Activated CD4-positive, alpha-beta memory T cell treated with anti-CD3 and anti-CD28 coated beads for 36 hours (primary cell): ENCODE data around the gene DLG2. TPM values are rescaled to one million over a fixed set of nuclear protein-coding genes. Genes with fewer than 3 reads are reported as not detected.

Experiments
- CTCF ChIA-PET: fragments of 350-600 bp; sonication (Branson Sonifier 250); formaldehyde crosslinking; loops from one replicate; lab custom pipeline; 2021; ENCODE audit warnings: antibody characterized with exemption, inconsistent platforms; lab: Charles Lee
- POLR2A ChIA-PET: fragments of 350-600 bp; sonication (Branson Sonifier 250); formaldehyde crosslinking; loops from one replicate; lab custom pipeline; 2021; ENCODE audit warnings: antibody characterized with exemption; lab: Charles Lee
- DNase-seq: peaks from one replicate; pipeline ENCODE4 v3.0.0-alpha.2; 2020
- H3K27ac Mint-ChIP-seq: one replicate; pipeline ENCODE4 v1.8.0; 2021; ENCODE audit warnings: mixed read lengths
- H3K27me3 Mint-ChIP-seq: one replicate; pipeline ENCODE4 v1.8.0; 2021; ENCODE audit warnings: mixed read lengths
- H3K36me3 Mint-ChIP-seq: one replicate; pipeline ENCODE4 v1.8.0; 2021; ENCODE audit warnings: mixed read lengths
- H3K4me1 Mint-ChIP-seq: one replicate; pipeline ENCODE4 v1.8.0; 2021; ENCODE audit warnings: low read depth, mixed read lengths
- H3K4me3 Mint-ChIP-seq: one replicate; pipeline ENCODE4 v1.8.0; 2021; ENCODE audit warnings: mild to moderate bottlenecking, mixed read lengths
- H3K9me3 Mint-ChIP-seq: one replicate; pipeline ENCODE4 v1.8.0; 2021; ENCODE audit warnings: mixed read lengths
- intact Hi-C: fragments of 100-400 bp; cut with micrococcal nuclease; formaldehyde crosslinking; loops from one replicate; pipeline ENCODE4 v1.15.1; 2023
- total RNA-seq, 2 experiments: library from RNA; stranded (reverse); gene quantifications; one replicate each; pipeline ENCODE4 v1.2.3, GENCODE V29; 2021

The DLG2 gene
- total RNA-seq, 2 experiments from 2014 or later: 1.7 to 2.1 TPM

GRCh38 chr11:84396521-84396920 is 1230.6 kb downstream of the DLG2 start:
- intact Hi-C loops: no loop called here
- H3K9me3 Mint-ChIP-seq: peaks cover 4% of the 10 kb centered on the region
- CTCF ChIA-PET: no interaction called here

GRCh38 chr11:84390441-84391078 is 1236.6 kb downstream of the DLG2 start:
- no peaks in the 10 kb centered on the region for H3K4me1 Mint-ChIP-seq
- no peaks in the 10 kb centered on the region for H3K9me3 Mint-ChIP-seq
- ChIA-PET CTCF (interaction anchor here (0.8 kb wide), 1 partner anchor 204 kb away, joined by 3 read pairs; no protein-coding TSS in a partner anchor), POLR2A (no interaction called here)
- H3K36me3 Mint-ChIP-seq: no peaks in the 10 kb centered on the region
- no peaks in the 10 kb centered on the region for H3K27me3 Mint-ChIP-seq
- DNase-seq: no peak
- H3K27ac Mint-ChIP-seq: no peak overlapping the region
- intact Hi-C loops: no loop called here
- H3K4me3 Mint-ChIP-seq: no peak overlapping the region

More at GRCh38 chr11:84396521-84396920, 1230.6 kb downstream of the DLG2 start:
- POLR2A ChIA-PET: no interaction called here
- H3K4me1 Mint-ChIP-seq: no peaks in the 10 kb centered on the region
- H3K27ac Mint-ChIP-seq: no peak overlapping the region
- no peak for DNase-seq
- no peaks in the 10 kb centered on the region for H3K27me3 Mint-ChIP-seq
- H3K36me3 Mint-ChIP-seq: no peaks in the 10 kb centered on the region
- no peak overlapping the region for H3K4me3 Mint-ChIP-seq

GRCh38 chr11:84389696-84390095 is 1237.4 kb downstream of the DLG2 start:
- H3K4me3 Mint-ChIP-seq: no peak overlapping the region
- DNase-seq: no peak
- no peaks in the 10 kb centered on the region for H3K9me3 Mint-ChIP-seq
- H3K27ac Mint-ChIP-seq: no peak overlapping the region
- no peaks in the 10 kb centered on the region for H3K4me1 Mint-ChIP-seq
- H3K27me3 Mint-ChIP-seq: no peaks in the 10 kb centered on the region
- ChIA-PET CTCF (no interaction called here), POLR2A (no interaction called here)
- intact Hi-C loops: loop anchor here (5.0 to 10.0 kb wide), 2 partner anchors 173 to 1205 kb away; no protein-coding TSS in a partner anchor
- no peaks in the 10 kb centered on the region for H3K36me3 Mint-ChIP-seq

- POLR2A ChIA-PET: no interaction called here
- H3K27ac Mint-ChIP-seq: no peak overlapping the region
- CTCF ChIA-PET: interaction anchor here (0.6 to 1.7 kb wide), 4 partner anchors 10 to 548 kb away, joined by 3 to 4 read pairs (median 3); no protein-coding TSS in a partner anchor
- H3K27me3 Mint-ChIP-seq: no peaks in the 10 kb centered on the region
- H3K4me3 Mint-ChIP-seq: no peak overlapping the region
- H3K4me1 Mint-ChIP-seq: no peaks in the 10 kb centered on the region
- DNase-seq: peak; percentile 19
- no peaks in the 10 kb centered on the region for H3K9me3 Mint-ChIP-seq
- no peaks in the 10 kb centered on the region for H3K36me3 Mint-ChIP-seq
- intact Hi-C loops: loop anchor here (2.0 to 10.0 kb wide), 3 partner anchors 178 to 1210 kb away; no protein-coding TSS in a partner anchor
Observed at GRCh38 chr11:84384731-84385130, 1242.4 kb downstream of the DLG2 start.

- ChIA-PET POLR2A (no interaction called here), CTCF (interaction anchor here (0.7 to 1.7 kb wide), 4 partner anchors 9 to 547 kb away, joined by 3 to 5 read pairs (median 4); no protein-coding TSS in a partner anchor)
- intact Hi-C loops: loop anchor here (10.0 kb wide), 1 partner anchor 1211 kb away; no protein-coding TSS in a partner anchor
- no peak for DNase-seq
- Mint-ChIP-seq H3K27me3 (no peaks in the 10 kb centered on the region), H3K9me3 (no peaks in the 10 kb centered on the region), H3K36me3 (no peaks in the 10 kb centered on the region), H3K4me3 (no peak overlapping the region), H3K27ac (no peak overlapping the region), H3K4me1 (no peaks in the 10 kb centered on the region)
Observed at GRCh38 chr11:84383576-84383975, 1243.6 kb downstream of the DLG2 start.

- Mint-ChIP-seq H3K4me1 (no peaks in the 10 kb centered on the region), H3K9me3 (no peaks in the 10 kb centered on the region)
Observed at GRCh38 chr11:84381666-84382065, 1245.5 kb downstream of the DLG2 start.

GRCh38 chr11:84372381-84372950 is 1254.7 kb downstream of the DLG2 start:
- no peaks in the 10 kb centered on the region for H3K4me1 Mint-ChIP-seq
- DNase-seq: no peak
- H3K9me3 Mint-ChIP-seq: peaks cover 14% of the 10 kb centered on the region
- intact Hi-C loops: no loop called here
- no peaks in the 10 kb centered on the region for H3K27me3 Mint-ChIP-seq
- H3K4me3 Mint-ChIP-seq: no peak overlapping the region
- POLR2A ChIA-PET: no interaction called here
- CTCF ChIA-PET: no interaction called here
- no peaks in the 10 kb centered on the region for H3K36me3 Mint-ChIP-seq
- H3K27ac Mint-ChIP-seq: no peak overlapping the region

More at GRCh38 chr11:84381666-84382065, 1245.5 kb downstream of the DLG2 start:
- Mint-ChIP-seq H3K4me3 (no peak overlapping the region), H3K27ac (no peak overlapping the region), H3K36me3 (no peaks in the 10 kb centered on the region), H3K27me3 (no peaks in the 10 kb centered on the region)
- intact Hi-C loops: loop anchor here (10.0 kb wide), 1 partner anchor 1213 kb away; no protein-coding TSS in a partner anchor
- POLR2A ChIA-PET: no interaction called here
- DNase-seq: no peak
- CTCF ChIA-PET: no interaction called here

- ChIA-PET CTCF (no interaction called here), POLR2A (no interaction called here)
- H3K4me3 Mint-ChIP-seq: no peak overlapping the region
- intact Hi-C loops: no loop called here
- H3K27ac Mint-ChIP-seq: no peak overlapping the region
- H3K36me3 Mint-ChIP-seq: no peaks in the 10 kb centered on the region
- H3K4me1 Mint-ChIP-seq: no peaks in the 10 kb centered on the region
- peaks cover 24% of the 10 kb centered on the region for H3K9me3 Mint-ChIP-seq
- H3K27me3 Mint-ChIP-seq: no peaks in the 10 kb centered on the region
- no peak for DNase-seq
Observed at GRCh38 chr11:84358034-84358433, 1269.1 kb downstream of the DLG2 start.

- Mint-ChIP-seq H3K4me1 (no peaks in the 10 kb centered on the region), H3K4me3 (no peak overlapping the region), H3K27ac (no peak overlapping the region), H3K27me3 (no peaks in the 10 kb centered on the region), H3K9me3 (peaks cover 23% of the 10 kb centered on the region), H3K36me3 (no peaks in the 10 kb centered on the region)
- POLR2A ChIA-PET: no interaction called here
- intact Hi-C loops: no loop called here
- CTCF ChIA-PET: no interaction called here
- no peak for DNase-seq
Observed at GRCh38 chr11:84355911-84356310, 1271.2 kb downstream of the DLG2 start.

GRCh38 chr11:84345597-84345996 is 1281.5 kb downstream of the DLG2 start:
- ChIA-PET CTCF (no interaction called here), POLR2A (no interaction called here)

GRCh38 chr11:84345027-84345426 is 1282.1 kb downstream of the DLG2 start:
- CTCF ChIA-PET: no interaction called here
- Mint-ChIP-seq H3K4me3 (no peak overlapping the region), H3K27me3 (no peaks in the 10 kb centered on the region), H3K27ac (no peak overlapping the region), H3K36me3 (no peaks in the 10 kb centered on the region), H3K4me1 (no peaks in the 10 kb centered on the region), H3K9me3 (peaks cover 17% of the 10 kb centered on the region)
- intact Hi-C loops: no loop called here
- no peak for DNase-seq
- POLR2A ChIA-PET: no interaction called here

More at GRCh38 chr11:84345597-84345996, 1281.5 kb downstream of the DLG2 start:
- no peaks in the 10 kb centered on the region for H3K4me1 Mint-ChIP-seq
- no peak for DNase-seq
- no peaks in the 10 kb centered on the region for H3K27me3 Mint-ChIP-seq
- intact Hi-C loops: no loop called here
- no peak overlapping the region for H3K27ac Mint-ChIP-seq
- H3K36me3 Mint-ChIP-seq: no peaks in the 10 kb centered on the region
- peaks cover 12% of the 10 kb centered on the region for H3K9me3 Mint-ChIP-seq
- no peak overlapping the region for H3K4me3 Mint-ChIP-seq

GRCh38 chr11:84339796-84340195 is 1287.3 kb downstream of the DLG2 start:
- intact Hi-C loops: no loop called here

More at GRCh38 chr11:84339796-84340195, 1287.3 kb downstream of the DLG2 start:
- ChIA-PET CTCF (no interaction called here), POLR2A (no interaction called here)
- Mint-ChIP-seq H3K27ac (no peak overlapping the region), H3K36me3 (no peaks in the 10 kb centered on the region), H3K27me3 (no peaks in the 10 kb centered on the region), H3K4me3 (no peak overlapping the region), H3K9me3 (peaks cover 17% of the 10 kb centered on the region), H3K4me1 (no peaks in the 10 kb centered on the region)
- DNase-seq: no peak
